GM12878 (cell line): Measurements from ENCODE around the gene RALGAPA2.

ENCODE experiments used
- CTCF ChIP-seq, 3 experiments: IDR thresholded peaks in 2 of 3; conservative IDR thresholded peaks in 1 of 3; 2 replicates each; pipeline ENCODE4 v1.5.1; 2011; ENCODE audit warnings: low read depth in 3 of 3, low read length in 3 of 3, mild to moderate bottlenecking in 3 of 3, control low read depth in 2 of 3, moderate library complexity in 2 of 3, inconsistent platforms in 1 of 3, mixed read lengths in 1 of 3; ENCODE audit not compliant: control insufficient read depth in 2 of 3, insufficient read depth in 1 of 3; ENCODE audit errors: extremely low read depth in 1 of 3
- NRF1 ChIP-seq: conservative IDR thresholded peaks from 2 replicates; pipeline ENCODE4 v1.6.1; 2011; ENCODE audit warnings: mild to moderate bottlenecking, low read depth, low read length, improper control_type of control experiment
- POLR2A ChIP-seq: IDR thresholded peaks from 2 replicates; pipeline ENCODE4 v1.6.1; 2011; ENCODE audit warnings: low read depth, mild to moderate bottlenecking, low read length
- YY1 ChIP-seq: IDR thresholded peaks from 2 replicates; pipeline ENCODE4 v1.6.1; 2011; ENCODE audit warnings: low read depth, mild to moderate bottlenecking, low read length
- ZBTB33 ChIP-seq: fragments of 450-650 bp; IDR thresholded peaks from 2 replicates; pipeline ENCODE4 v1.6.1; 2017; ENCODE audit warnings: mild to moderate bottlenecking
- ZNF274 ChIP-seq: IDR thresholded peaks from one replicate; pipeline ENCODE4 v1.8.0; 2011; ENCODE audit not compliant: insufficient read length, insufficient read depth

GRCh38 chr20:20641783-20642182, 70.7 kb downstream of the RALGAPA2 start:
- TF ChIP-seq CTCF (IDR thresholded peaks at IDR 0.05 in 2 of 3, conservative IDR thresholded peaks at IDR 0.05 in 1 of 3; ENCODE audit: control insufficient read depth in 2 of 3, extremely low read depth in 1 of 3, insufficient read depth in 1 of 3, low read depth in 3 of 3, low read length in 3 of 3) (no peak), ZBTB33 (no peak), NRF1 (no peak), POLR2A (no peak), YY1 (no peak), ZNF274 (no peak)
